Measurements from ENCODE around the gene CDH23.
A peak's percentile ranks its signal among the peaks of the same experiment; 100 is the strongest.

CDH23 gene

GRCh38 chr10:71370031-71370430 lies 26.7 kb upstream of the CDH23 start:
- DNase-seq: no peak

- DNase-seq: no peak
Observed at GRCh38 chr10:71371750-71372166, 25.0 kb upstream of the CDH23 start.

- no peak for DNase-seq
Observed at GRCh38 chr10:71372882-71373495, 23.7 kb upstream of the CDH23 start.

- no peak for DNase-seq
Observed at GRCh38 chr10:71374481-71375233, 22.1 kb upstream of the CDH23 start.

GRCh38 chr10:71375952-71376351 lies 20.8 kb upstream of the CDH23 start:
- no peak for DNase-seq

- no peak for DNase-seq
Observed at GRCh38 chr10:71378336-71379117, 18.2 kb upstream of the CDH23 start.

GRCh38 chr10:71379118-71379766 lies 17.5 kb upstream of the CDH23 start:
- DNase-seq: no peak

- DNase-seq: no peak
Observed at GRCh38 chr10:71380841-71381240, 15.9 kb upstream of the CDH23 start.

- DNase-seq: no peak
Observed at GRCh38 chr10:71381611-71382010, 15.1 kb upstream of the CDH23 start.

- DNase-seq: no peak
Observed at GRCh38 chr10:71382028-71382427, 14.7 kb upstream of the CDH23 start.

- no peak for DNase-seq
Observed at GRCh38 chr10:71382757-71383156, 14.0 kb upstream of the CDH23 start.

GRCh38 chr10:71383972-71384687 lies 12.6 kb upstream of the CDH23 start:
- peak; percentile 67 for DNase-seq

GRCh38 chr10:71388171-71388570 lies 8.5 kb upstream of the CDH23 start:
- DNase-seq: no peak

GRCh38 chr10:71388583-71389310 lies 8.0 kb upstream of the CDH23 start:
- DNase-seq: no peak

GRCh38 chr10:71389768-71390460 lies 6.8 kb upstream of the CDH23 start:
- no peak for DNase-seq

GRCh38 chr10:71390461-71390835 lies 6.3 kb upstream of the CDH23 start:
- DNase-seq: no peak

GRCh38 chr10:71390921-71391690 lies 5.6 kb upstream of the CDH23 start:
- DNase-seq: no peak

GRCh38 chr10:71391701-71392100 lies 5.0 kb upstream of the CDH23 start:
- no peak for DNase-seq

GRCh38 chr10:71392292-71392691 lies 4.4 kb upstream of the CDH23 start:
- no peak for DNase-seq
